ENCODE data around the gene CYCS.
A peak's percentile ranks its signal among the peaks of the same experiment; 100 is the strongest.

Gene CYCS

GRCh38 chr7:25103773-25104172 lies 21.3 kb downstream of the CYCS start:
- Histone ChIP-seq H3K4me3 (ENCODE audit: low read depth, low read length) (no peak overlapping the region), H3K27ac (no peak overlapping the region), H3K27me3 (ENCODE audit: insufficient read depth, low read depth, severe bottlenecking) (no peaks in the 10 kb centered on the region), H3K36me3 (no peaks in the 10 kb centered on the region), H3K9me3 (ENCODE audit: severe bottlenecking) (no peaks in the 10 kb centered on the region)
- DNase-seq, result no peak
- no peak for TF ChIP-seq CTCF (IDR thresholded peaks at IDR 0.05; ENCODE audit: low read depth, low read length)

GRCh38 chr7:25101817-25102216 lies 23.2 kb downstream of the CYCS start:
- H3K9me3 ChIP-seq (ENCODE audit: severe bottlenecking), result no peaks in the 10 kb centered on the region
- no peaks in the 10 kb centered on the region for H3K27me3 ChIP-seq (ENCODE audit: insufficient read depth, low read depth, severe bottlenecking)
- no peak overlapping the region for H3K27ac ChIP-seq
- H3K4me3 ChIP-seq (ENCODE audit: low read depth, low read length), result no peak overlapping the region
- TF ChIP-seq CTCF (IDR thresholded peaks at IDR 0.05; ENCODE audit: low read depth, low read length), result no peak
- DNase-seq, result no peak
- no peaks in the 10 kb centered on the region for H3K36me3 ChIP-seq

GRCh38 chr7:25098096-25099046 lies 26.7 kb downstream of the CYCS start:
- no peak overlapping the region for H3K4me3 ChIP-seq (ENCODE audit: low read depth, low read length)
- peaks cover 8% of the 10 kb centered on the region for H3K27me3 ChIP-seq (ENCODE audit: insufficient read depth, low read depth, severe bottlenecking)
- DNase-seq, result peak; percentile 40
- peaks cover 5% of the 10 kb centered on the region for H3K9me3 ChIP-seq (ENCODE audit: severe bottlenecking)
- TF ChIP-seq CTCF (IDR thresholded peaks at IDR 0.05; ENCODE audit: low read depth, low read length), result peak; percentile 72
- no peaks in the 10 kb centered on the region for H3K36me3 ChIP-seq
- H3K27ac ChIP-seq, result no peak overlapping the region

GRCh38 chr7:25095516-25096345 lies 29.3 kb downstream of the CYCS start:
- no peak for TF ChIP-seq CTCF (IDR thresholded peaks at IDR 0.05; ENCODE audit: low read depth, low read length)

GRCh38 chr7:25093268-25093826 lies 31.7 kb downstream of the CYCS start:
- peak overlapping the region; percentile 13; the same call in 1 of the 2 replicates for H3K4me3 ChIP-seq (ENCODE audit: low read depth, low read length)
- peaks cover 5% of the 10 kb centered on the region for H3K9me3 ChIP-seq (ENCODE audit: severe bottlenecking)
- TF ChIP-seq CTCF (IDR thresholded peaks at IDR 0.05; ENCODE audit: low read depth, low read length), result peak; percentile 78
- no peaks in the 10 kb centered on the region for H3K36me3 ChIP-seq
- DNase-seq, result peak; percentile 86
- H3K27me3 ChIP-seq (ENCODE audit: insufficient read depth, low read depth, severe bottlenecking), result peaks cover 8% of the 10 kb centered on the region
- no peak overlapping the region for H3K27ac ChIP-seq

More at GRCh38 chr7:25095516-25096345, 29.3 kb downstream of the CYCS start:
- no peak overlapping the region for H3K27ac ChIP-seq
- H3K27me3 ChIP-seq (ENCODE audit: insufficient read depth, low read depth, severe bottlenecking), result peaks cover 8% of the 10 kb centered on the region
- peaks cover 5% of the 10 kb centered on the region for H3K9me3 ChIP-seq (ENCODE audit: severe bottlenecking)
- no peak overlapping the region for H3K4me3 ChIP-seq (ENCODE audit: low read depth, low read length)
- no peaks in the 10 kb centered on the region for H3K36me3 ChIP-seq
- DNase-seq, result peak; percentile 71
